Neural progenitor cell (in vitro differentiated cells): ENCODE measurements around the gene BECN2.

Experiments used
- CTCF ChIP-seq: fragments of 200-600 bp; sonication (generic); IDR thresholded peaks from 2 replicates; pipeline ENCODE4 v1.5.1; 2017; ENCODE audit warnings: antibody characterized with exemption, mild to moderate bottlenecking
- EZH2 ChIP-seq: fragments of 200-600 bp; sonication (generic); IDR thresholded peaks from 2 replicates; pipeline ENCODE4 v1.6.1; 2017; ENCODE audit warnings: antibody characterized with exemption, mild to moderate bottlenecking, moderate library complexity

GRCh38 chr1:241939798-241940197 lies 17.8 kb upstream of the BECN2 start:
- no peak for TF ChIP-seq CTCF
- no peak for TF ChIP-seq EZH2
